PC-9 (cell line): ENCODE data around the gene PATJ. TPM values are rescaled to one million over a fixed set of nuclear protein-coding genes. Genes with fewer than 3 reads are reported as not detected.

Experiments
- BruUV-seq: library from RNA; stranded (reverse); fragments of 400-500 nt; replicated peaks from 2 replicates; lab custom pipeline; 2021; lab: Mats Ljungman, UMichigan
- CTCF ChIA-PET: fragments of 300-600 bp; sonication (Branson Sonifier 250); formaldehyde crosslinking; loops from one replicate; lab custom pipeline; 2022; ENCODE audit warnings: antibody characterized with exemption; lab: Charles Lee
- POLR2A ChIA-PET: fragments of 300-600 bp; sonication (Branson Sonifier 250); formaldehyde crosslinking; loops from one replicate; lab custom pipeline; 2022; ENCODE audit warnings: antibody characterized with exemption; ENCODE audit not compliant: unreplicated experiment; lab: Charles Lee
- DNase-seq, 2 experiments: peaks; one replicate each; pipeline versions ENCODE4 v3.0.0 to v3.0.0-alpha.2; 2015 to 2022; ENCODE audit warnings: mixed read lengths in 1 of 2
- H2AFZ ChIP-seq: fragments of 200-600 bp; sonication (generic); 2 replicates; pipeline ENCODE4 v1.8.1; 2017; ENCODE audit warnings: antibody characterized with exemption
- H3F3A ChIP-seq: fragments of 200-600 bp; sonication (generic); 2 replicates; pipeline ENCODE4 v1.8.1; 2017; ENCODE audit warnings: antibody characterized with exemption, mild to moderate bottlenecking, low read depth; ENCODE audit not compliant: insufficient read depth
- H3K27ac ChIP-seq: fragments of 200-600 bp; sonication (generic); 2 replicates; pipeline ENCODE4 v1.6.1; 2016; ENCODE audit warnings: mixed run types
- H3K27me3 ChIP-seq: fragments of 200-600 bp; sonication (generic); 2 replicates; pipeline ENCODE4 v1.6.1; 2016; ENCODE audit warnings: low read depth, mixed run types; ENCODE audit not compliant: insufficient read depth
- H3K36me3 ChIP-seq: fragments of 200-600 bp; sonication (generic); 2 replicates; pipeline ENCODE4 v1.6.1; 2016; ENCODE audit warnings: low read depth, mixed run types
- H3K4me1 ChIP-seq: fragments of 200-600 bp; sonication (generic); replicated peaks from 2 replicates; pipeline ENCODE4 v1.6.1; 2016; ENCODE audit warnings: mixed run types; ENCODE audit not compliant: insufficient read depth
- H3K4me2 ChIP-seq: fragments of 200-600 bp; sonication (generic); 2 replicates; pipeline ENCODE4 v1.6.1; 2017; ENCODE audit warnings: mixed run types
- H3K4me3 ChIP-seq: fragments of 200-600 bp; sonication (generic); 2 replicates; pipeline ENCODE4 v1.6.1; 2016; ENCODE audit warnings: mixed run types
- H3K79me2 ChIP-seq: fragments of 200-600 bp; sonication (generic); 2 replicates; pipeline ENCODE4 v1.6.1; 2017; ENCODE audit warnings: low read depth, mixed run types
- H3K9me2 ChIP-seq: fragments of 200-600 bp; sonication (generic); 2 replicates; pipeline ENCODE4 v1.8.1; 2017; ENCODE audit warnings: mild to moderate bottlenecking; ENCODE audit not compliant: insufficient read depth
- H3K9me3 ChIP-seq: fragments of 200-600 bp; sonication (generic); 2 replicates; pipeline ENCODE4 v1.8.1; 2016; ENCODE audit warnings: low read depth; ENCODE audit not compliant: insufficient read depth
- H4K20me1 ChIP-seq: fragments of 200-600 bp; sonication (generic); 2 replicates; pipeline ENCODE4 v1.8.1; 2017; ENCODE audit not compliant: insufficient read depth
- EZH2 ChIP-seq: fragments of 200-600 bp; sonication (generic); IDR thresholded peaks from 2 replicates; pipeline ENCODE4 v1.8.0; 2017; ENCODE audit warnings: antibody characterized with exemption, low read depth
- intact Hi-C: fragments of 100-400 bp; cut with micrococcal nuclease; formaldehyde crosslinking; loops from one replicate; pipeline ENCODE4 v1.10.0; 2022; ENCODE audit not compliant: unreplicated experiment
- total RNA-seq: library from RNA; stranded (reverse); gene quantifications from 2 replicates; pipeline ENCODE4 v1.2.3, GENCODE V29; 2021
- TF ChIP-seq, protein P1 (sequence below): fragments of 200-600 bp; sonication (generic); conservative IDR thresholded peaks from 2 replicates; pipeline ENCODE4 v1.6.1; 2017; ENCODE audit warnings: mixed run types, antibody characterized with exemption, mild to moderate bottlenecking, moderate library complexity

Gene PATJ
- total RNA-seq, 1 experiment from 2014 or later = 91.0 TPM

DNA sequence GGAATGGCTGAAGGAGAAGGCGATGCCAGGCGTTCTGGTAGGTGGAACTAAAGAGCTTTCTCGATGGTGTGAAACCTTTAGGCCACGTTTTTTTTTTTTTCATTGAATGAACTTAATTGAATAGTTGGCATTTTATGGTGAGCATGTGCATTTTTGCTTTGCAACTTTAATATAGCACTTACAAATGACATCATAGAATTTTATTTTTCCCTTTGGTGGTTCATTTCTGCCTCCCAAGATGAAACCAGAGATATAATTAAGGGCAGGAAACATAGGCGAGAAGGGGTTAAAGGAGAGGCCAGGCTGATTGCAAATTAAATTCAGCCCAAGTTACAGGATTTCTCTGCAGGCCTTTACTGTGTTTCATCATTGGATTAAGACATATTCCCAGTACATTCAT, 366.8 kb downstream of the PATJ start:
- no peak overlapping the region for H2AFZ ChIP-seq
- H3F3A ChIP-seq = no peaks in the 10 kb centered on the region
- H3K4me3 ChIP-seq = no peak overlapping the region
- intact Hi-C loops = no loop called here
- no peaks in the 10 kb centered on the region for H3K9me2 ChIP-seq
- no TSS peak for BruUV-seq
- POLR2A ChIA-PET = no interaction called here
- H3K4me1 ChIP-seq = no peaks in the 10 kb centered on the region
- H3K4me2 ChIP-seq = no peak overlapping the region
- CTCF ChIA-PET = interaction anchor here (0.7 kb wide), 1 partner anchor 19 kb away, joined by 3 read pairs; no protein-coding TSS in a partner anchor
- no peak for DNase-seq
- H3K36me3 ChIP-seq = no peaks in the 10 kb centered on the region; the same call in 1 of the 2 replicates
- H3K79me2 ChIP-seq = no peaks in the 10 kb centered on the region
- H3K27me3 ChIP-seq = no peaks in the 10 kb centered on the region
- H4K20me1 ChIP-seq = no peaks in the 10 kb centered on the region
- TF ChIP-seq, protein P1, sequence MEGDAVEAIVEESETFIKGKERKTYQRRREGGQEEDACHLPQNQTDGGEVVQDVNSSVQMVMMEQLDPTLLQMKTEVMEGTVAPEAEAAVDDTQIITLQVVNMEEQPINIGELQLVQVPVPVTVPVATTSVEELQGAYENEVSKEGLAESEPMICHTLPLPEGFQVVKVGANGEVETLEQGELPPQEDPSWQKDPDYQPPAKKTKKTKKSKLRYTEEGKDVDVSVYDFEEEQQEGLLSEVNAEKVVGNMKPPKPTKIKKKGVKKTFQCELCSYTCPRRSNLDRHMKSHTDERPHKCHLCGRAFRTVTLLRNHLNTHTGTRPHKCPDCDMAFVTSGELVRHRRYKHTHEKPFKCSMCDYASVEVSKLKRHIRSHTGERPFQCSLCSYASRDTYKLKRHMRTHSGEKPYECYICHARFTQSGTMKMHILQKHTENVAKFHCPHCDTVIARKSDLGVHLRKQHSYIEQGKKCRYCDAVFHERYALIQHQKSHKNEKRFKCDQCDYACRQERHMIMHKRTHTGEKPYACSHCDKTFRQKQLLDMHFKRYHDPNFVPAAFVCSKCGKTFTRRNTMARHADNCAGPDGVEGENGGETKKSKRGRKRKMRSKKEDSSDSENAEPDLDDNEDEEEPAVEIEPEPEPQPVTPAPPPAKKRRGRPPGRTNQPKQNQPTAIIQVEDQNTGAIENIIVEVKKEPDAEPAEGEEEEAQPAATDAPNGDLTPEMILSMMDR = no peak
- TF ChIP-seq EZH2 = no peak
- no peaks in the 10 kb centered on the region for H3K9me3 ChIP-seq
- no peak overlapping the region for H3K27ac ChIP-seq

DNA sequence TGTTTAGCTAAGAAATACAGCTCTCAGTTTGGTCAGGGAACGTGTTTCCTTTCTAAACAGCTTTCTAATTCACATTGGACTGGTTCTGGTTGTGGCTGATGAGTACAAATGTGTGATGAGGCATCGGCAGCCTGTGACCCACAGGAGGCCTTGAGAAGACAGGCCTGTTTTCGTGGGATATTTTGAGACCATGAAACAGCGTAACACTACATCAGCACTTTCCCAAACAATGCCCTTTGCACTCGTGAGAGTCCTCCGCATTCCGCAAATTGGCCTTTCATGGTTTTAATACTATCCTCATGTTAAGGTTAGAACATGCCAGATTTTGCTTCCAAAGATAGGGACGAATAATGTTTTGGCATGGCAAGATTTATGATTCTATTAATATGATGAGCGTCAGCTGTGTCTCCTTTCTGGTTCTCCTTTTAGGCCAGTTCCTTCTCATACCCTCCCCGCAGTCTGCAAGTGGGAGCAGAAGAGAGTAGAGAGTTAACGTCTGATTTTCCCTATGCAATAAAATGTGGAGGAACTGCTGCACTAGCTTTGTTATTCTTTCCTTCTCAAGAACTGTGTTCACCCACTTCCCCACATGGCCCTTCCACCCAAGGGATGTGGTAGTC, 368.0 kb downstream of the PATJ start:
- Histone ChIP-seq H3K4me2 (no peak overlapping the region), H3K4me3 (no peak overlapping the region), H3K9me3 (no peaks in the 10 kb centered on the region), H3K27ac (no peak overlapping the region), H3K9me2 (no peaks in the 10 kb centered on the region), H4K20me1 (no peaks in the 10 kb centered on the region), H2AFZ (no peak overlapping the region), H3K79me2 (no peaks in the 10 kb centered on the region), H3K27me3 (no peaks in the 10 kb centered on the region), H3K4me1 (no peaks in the 10 kb centered on the region), H3F3A (peaks cover 4% of the 10 kb centered on the region; the same call in 1 of the 2 replicates), H3K36me3 (no peaks in the 10 kb centered on the region; the same call in 1 of the 2 replicates)
- ChIA-PET POLR2A (no interaction called here), CTCF (no interaction called here)
- no TSS peak for BruUV-seq
- DNase-seq = no peak
- TF ChIP-seq EZH2 = no peak
- TF ChIP-seq, protein P1 = no peak
- intact Hi-C loops = no loop called here

DNA sequence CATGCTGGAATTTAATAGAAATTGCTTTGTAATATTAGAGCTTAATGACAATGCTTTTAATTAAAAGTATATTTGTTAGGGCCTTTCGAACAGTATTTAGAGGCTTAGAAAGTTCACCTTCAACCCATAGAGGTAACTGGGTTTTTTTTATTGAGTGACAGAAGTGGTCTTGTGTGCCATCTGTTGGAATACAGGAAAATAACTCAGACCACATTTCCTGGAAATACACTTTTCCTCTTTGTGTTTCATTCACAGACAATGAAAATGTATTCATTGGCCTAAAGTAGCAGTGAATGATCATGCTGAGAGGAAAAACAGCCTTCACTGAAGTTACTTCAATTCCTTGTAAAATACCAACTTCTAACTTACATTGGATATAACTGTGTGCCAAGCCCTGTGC, 368.8 kb downstream of the PATJ start:
- Histone ChIP-seq H3F3A (peaks cover 4% of the 10 kb centered on the region), H3K4me2 (no peak overlapping the region), H3K9me3 (no peaks in the 10 kb centered on the region), H3K27me3 (no peaks in the 10 kb centered on the region), H3K36me3 (no peaks in the 10 kb centered on the region; the same call in 1 of the 2 replicates), H3K9me2 (no peaks in the 10 kb centered on the region), H3K79me2 (no peaks in the 10 kb centered on the region), H2AFZ (no peak overlapping the region), H3K27ac (no peak overlapping the region), H3K4me3 (no peak overlapping the region), H4K20me1 (no peaks in the 10 kb centered on the region), H3K4me1 (no peaks in the 10 kb centered on the region)
- ChIA-PET POLR2A (interaction anchor here (0.7 kb wide), 1 partner anchor 1221 kb away, joined by 3 read pairs; no protein-coding TSS in a partner anchor), CTCF (no interaction called here)
- BruUV-seq = no TSS peak
- intact Hi-C loops = no loop called here
- TF ChIP-seq EZH2 = no peak
- TF ChIP-seq, protein P1 = no peak
- DNase-seq = no peak
